ENCODE measurements around the gene LILRA6. TPM values are rescaled to one million over a fixed set of nuclear protein-coding genes. Genes with fewer than 3 reads are reported as not detected.
"Not testable (repeated sequence)": the region's sequence is repeated elsewhere in the genome, so short reads cannot be mapped to it uniquely, and the experiment has no call there.

The LILRA6 gene
- total RNA-seq, 1 experiment from 2014 or later, result not detected

DNA sequence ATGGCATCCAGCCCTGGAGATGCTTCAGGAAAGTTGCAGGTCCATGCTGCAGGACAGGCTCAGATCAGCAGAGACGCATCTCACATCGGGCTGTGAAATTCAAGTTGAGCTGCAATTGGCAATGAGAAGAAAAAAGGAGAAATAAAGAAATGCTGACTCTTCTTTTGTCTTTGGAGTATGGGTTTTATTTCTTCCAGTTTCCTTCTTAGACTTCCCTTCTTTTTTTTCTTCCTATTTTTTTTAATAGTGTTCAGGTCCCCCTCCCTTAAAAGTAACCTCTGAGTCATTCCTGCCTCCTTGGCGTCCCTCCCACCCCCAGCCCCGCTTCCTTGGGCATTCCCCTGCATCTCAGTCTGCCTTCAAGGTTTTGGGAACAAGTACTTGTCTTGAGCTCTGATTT lies 29.0 kb upstream of the LILRA6 start:
- in situ Hi-C loops (cut with HindIII; ENCODE audit: low pct_unique_long_range_greater_than_20kb, low sequenced_read_pairs); DNase-seq (ENCODE audit: low read depth): not testable (repeated sequence)

DNA sequence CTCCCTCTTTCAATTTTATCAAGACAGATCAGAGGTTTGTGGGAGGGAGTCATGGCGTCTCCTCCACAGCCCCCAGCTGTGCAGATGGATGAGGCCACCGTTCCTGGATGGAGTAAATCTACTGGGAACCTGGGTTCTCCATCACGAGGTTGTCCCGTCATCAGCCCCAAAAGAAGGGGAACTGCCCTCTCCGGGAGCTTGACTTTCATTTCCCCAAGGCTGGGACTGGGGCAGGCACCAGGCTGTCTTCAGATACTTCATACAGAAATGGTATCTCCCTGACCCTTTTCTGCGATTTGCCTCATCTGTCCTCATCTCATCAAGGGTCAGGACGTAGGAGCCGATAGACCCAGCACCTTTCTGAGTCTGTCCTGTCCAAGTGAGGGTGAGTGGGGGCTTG lies 28.5 kb upstream of the LILRA6 start:
- no peak for DNase-seq (ENCODE audit: low read depth)
- in situ Hi-C loops (cut with HindIII; ENCODE audit: low pct_unique_long_range_greater_than_20kb, low sequenced_read_pairs), result no loop called here

DNA sequence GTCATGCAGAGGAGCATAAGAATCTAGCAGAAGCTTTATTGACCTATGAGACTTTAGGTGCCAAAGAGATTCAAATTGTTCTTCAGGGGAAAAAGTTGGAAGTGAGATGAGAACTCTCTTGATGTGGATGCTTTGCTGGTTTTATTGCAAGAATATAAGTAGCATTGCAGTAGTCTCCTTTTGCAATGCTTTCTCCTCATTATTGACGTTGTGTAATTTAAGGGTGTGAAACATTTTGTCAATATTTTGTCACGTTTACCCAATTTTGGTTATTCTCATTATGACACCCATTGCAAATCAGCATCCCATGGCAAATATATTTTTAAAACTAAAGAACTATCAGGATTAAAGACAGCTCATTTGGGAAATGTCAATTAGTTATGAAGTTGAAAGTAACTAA lies 26.3 kb upstream of the LILRA6 start:
- in situ Hi-C loops (cut with HindIII; ENCODE audit: low pct_unique_long_range_greater_than_20kb, low sequenced_read_pairs), result no loop called here
- no peak for DNase-seq (ENCODE audit: low read depth)

DNA sequence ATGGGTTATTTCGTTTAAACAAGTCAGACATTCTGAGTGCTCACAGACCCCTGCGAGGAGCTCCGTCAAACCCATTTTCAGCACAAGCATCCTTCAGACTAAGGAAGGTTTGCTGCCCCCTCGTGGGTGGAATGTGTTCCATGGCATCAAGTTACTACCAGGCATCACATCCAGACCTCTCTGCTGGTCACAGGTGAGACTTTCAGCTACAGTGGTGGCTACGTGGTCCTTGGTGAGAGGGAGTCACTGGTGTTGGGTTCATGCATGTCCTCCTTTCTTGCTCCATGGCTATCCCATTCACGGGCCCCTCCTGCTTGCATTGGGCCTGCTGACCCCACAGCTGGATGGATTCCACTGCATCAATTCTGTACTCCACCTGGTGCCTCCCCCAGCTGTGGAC lies 23.5 kb upstream of the LILRA6 start:
- DNase-seq (ENCODE audit: low read depth), result peak; percentile 47
- in situ Hi-C loops (cut with HindIII; ENCODE audit: low pct_unique_long_range_greater_than_20kb, low sequenced_read_pairs), result no loop called here

DNA sequence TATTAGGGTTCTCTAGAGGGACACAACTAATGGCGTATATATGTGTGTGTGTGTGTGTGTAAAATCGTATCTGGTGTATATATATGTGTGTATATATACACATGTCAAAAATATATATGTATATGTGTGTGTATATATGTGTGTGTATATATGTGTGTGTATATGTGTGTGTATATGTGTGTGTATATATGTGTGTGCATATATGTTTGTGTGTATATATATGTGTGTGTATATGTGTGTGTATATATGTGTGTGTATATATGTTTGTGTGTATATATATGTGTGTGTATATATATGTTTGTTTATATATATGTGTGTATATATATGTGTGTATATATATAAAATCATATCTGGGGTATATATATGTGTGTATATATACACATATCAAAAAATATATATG lies 19.9 kb upstream of the LILRA6 start:
- no peak for DNase-seq (ENCODE audit: low read depth)
- in situ Hi-C loops (cut with HindIII; ENCODE audit: low pct_unique_long_range_greater_than_20kb, low sequenced_read_pairs), result no loop called here

DNA sequence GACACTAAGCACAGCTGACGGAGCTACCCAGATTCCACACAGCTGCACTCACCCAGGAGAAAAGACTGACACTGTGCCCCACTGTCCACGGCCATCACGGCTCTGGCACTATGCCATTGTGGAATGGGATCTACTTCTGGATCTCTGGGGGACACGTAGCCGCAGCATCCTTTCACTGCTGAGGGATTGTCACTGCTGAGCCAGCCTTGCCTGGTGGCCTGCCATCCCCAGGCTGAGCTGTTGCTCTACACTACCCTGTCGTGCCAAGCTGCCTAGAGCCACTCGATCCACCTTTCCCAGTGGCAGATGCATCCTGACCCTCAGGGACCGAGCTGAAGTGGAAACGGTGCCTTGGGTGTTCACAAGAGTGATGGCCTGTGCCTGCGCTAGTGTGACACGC lies 19.5 kb upstream of the LILRA6 start:
- in situ Hi-C loops (cut with HindIII; ENCODE audit: low pct_unique_long_range_greater_than_20kb, low sequenced_read_pairs), result no loop called here
- no peak for DNase-seq (ENCODE audit: low read depth)

DNA sequence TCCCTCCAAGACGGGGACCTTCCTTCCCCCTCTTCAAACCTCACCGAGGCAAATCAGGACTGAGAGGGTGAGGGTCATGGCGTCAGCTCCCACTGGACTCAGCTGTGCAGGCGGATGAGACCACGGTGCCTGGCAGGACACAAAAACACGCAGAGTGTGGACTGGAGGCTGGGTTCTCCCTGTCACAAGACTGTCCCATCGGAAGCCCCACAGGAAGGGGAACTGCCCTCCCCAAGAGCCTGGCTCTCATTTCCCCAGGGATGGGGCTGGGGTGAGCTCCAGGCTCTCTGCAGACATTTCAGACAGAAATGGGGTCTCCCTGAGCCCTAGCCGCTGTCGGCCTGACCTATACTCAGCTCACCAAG lies 14.5 kb upstream of the LILRA6 start, which contains the start of gene LILRB5:
Gene LILRB5, minus strand, starts transcription at position 158 of the 365 bp plus-strand sequence. Its CDS starts 80 bp downstream, at position 78.
- in situ Hi-C loops (cut with HindIII; ENCODE audit: low pct_unique_long_range_greater_than_20kb, low sequenced_read_pairs), result no loop called here
- no peak for DNase-seq (ENCODE audit: low read depth)

DNA sequence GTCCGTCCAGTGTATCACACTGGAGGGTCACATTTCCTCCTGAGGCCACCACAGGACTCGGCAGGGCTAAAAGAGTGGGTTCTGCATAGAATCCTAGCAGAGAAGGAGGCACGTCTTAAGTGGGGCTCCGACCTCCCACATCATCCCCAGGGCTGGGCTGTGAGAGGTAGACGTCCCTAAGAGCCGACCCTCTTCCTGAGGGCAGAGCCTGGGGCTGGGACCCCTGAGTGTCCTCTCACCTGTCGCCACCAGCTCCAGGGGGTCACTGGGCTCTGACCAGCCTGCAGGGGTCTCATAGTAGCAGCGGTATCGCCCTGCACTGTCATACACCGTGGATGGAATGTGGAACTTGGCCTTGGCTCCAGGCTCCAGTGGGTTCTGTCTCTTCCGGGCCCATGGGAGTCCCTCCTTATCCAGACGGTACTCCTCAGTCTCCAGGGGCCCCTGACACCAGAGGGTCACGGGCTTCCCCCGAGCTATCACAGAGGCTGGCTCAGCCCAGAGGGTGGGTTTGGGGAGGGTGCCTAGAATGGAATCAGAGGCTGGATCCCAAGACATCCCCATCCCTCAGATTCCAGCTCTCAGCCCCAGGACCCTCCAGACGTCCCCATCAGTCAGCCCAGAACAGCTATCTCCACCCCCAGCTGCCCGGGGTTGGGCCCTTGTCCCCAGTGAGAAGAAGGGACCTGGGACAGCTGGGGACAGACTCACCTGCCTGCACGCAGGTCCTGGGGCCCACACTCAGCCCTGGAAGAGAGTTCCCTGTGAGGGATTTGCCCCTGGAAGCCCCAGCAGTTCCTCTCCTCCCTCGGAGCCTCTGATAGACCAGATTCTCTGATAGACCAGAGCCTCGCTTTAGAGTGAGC lies 13.9 kb upstream of the LILRA6 start:
- no peak for DNase-seq (ENCODE audit: low read depth)
- in situ Hi-C loops (cut with HindIII; ENCODE audit: low pct_unique_long_range_greater_than_20kb, low sequenced_read_pairs), result no loop called here

DNA sequence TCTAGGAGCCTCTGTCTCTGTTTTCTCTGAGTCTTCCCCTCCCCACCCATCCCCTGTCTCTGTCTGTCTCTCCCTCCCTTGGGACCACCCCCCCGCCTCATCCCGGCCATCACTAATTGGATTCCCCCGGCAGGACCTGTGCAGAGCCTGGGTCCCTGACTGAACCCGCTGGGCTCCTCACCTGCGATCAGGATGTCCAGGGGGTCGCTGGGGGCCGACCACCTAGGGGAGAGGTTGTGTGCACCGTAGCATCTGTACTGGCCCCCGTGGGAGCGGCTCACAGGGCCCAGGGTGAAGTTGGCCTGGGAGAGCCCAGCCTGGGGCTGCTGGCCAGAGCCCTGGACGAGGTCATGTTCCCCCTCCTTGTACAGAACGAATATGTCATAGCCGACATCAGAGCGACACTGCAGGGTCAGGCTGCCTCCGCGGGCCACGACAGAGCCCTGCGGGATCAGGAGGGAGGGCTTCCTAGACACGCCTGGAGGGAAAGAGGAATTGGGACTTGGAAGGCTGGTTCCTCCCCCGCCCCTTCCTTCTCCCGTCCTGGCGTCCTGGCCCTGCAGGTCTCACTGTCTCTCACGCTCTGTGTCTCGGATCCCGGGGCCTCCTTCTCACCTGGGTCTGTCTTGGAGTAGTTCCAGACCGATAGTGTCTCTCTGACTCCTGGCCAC lies 12.7 kb upstream of the LILRA6 start:
- no peak for DNase-seq (ENCODE audit: low read depth)
- in situ Hi-C loops (cut with HindIII; ENCODE audit: low pct_unique_long_range_greater_than_20kb, low sequenced_read_pairs), result no loop called here

DNA sequence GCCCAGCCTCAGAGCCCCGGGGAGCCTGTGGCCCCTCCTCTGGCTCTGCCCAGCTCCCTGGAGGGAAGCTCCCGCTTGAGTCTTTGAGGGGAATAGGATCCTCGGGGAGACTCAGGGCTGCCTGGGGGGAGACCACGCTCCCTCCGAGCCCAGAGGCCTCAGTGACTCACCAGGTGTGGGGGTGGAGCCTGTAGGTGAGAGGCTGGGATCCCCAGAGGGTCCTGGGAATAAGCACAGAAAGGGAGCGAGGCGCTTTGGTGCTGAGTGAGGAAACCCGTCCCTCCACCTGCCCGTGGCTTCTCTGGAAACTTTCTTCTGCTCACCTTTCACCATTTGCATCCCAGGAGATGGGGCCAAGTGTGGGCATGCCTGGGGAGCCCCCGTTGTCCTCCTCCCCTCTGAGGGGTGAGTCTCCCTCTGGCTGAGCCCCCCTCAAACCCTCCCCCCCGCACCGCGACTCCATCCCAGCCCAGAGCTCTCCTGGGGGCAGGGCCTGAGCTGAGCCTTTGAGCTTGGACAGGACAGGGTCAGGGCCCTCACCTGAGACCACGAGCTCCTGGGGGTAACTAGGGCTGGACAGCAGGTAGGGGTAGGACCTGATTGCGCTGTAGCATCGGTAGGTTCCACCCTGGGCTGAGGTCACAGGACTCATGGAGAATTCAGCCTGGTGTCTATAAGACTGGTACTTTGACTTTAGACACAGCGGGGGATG lies 11.8 kb upstream of the LILRA6 start:
- no peak for DNase-seq (ENCODE audit: low read depth)
- in situ Hi-C loops (cut with HindIII; ENCODE audit: low pct_unique_long_range_greater_than_20kb, low sequenced_read_pairs), result no loop called here

DNA sequence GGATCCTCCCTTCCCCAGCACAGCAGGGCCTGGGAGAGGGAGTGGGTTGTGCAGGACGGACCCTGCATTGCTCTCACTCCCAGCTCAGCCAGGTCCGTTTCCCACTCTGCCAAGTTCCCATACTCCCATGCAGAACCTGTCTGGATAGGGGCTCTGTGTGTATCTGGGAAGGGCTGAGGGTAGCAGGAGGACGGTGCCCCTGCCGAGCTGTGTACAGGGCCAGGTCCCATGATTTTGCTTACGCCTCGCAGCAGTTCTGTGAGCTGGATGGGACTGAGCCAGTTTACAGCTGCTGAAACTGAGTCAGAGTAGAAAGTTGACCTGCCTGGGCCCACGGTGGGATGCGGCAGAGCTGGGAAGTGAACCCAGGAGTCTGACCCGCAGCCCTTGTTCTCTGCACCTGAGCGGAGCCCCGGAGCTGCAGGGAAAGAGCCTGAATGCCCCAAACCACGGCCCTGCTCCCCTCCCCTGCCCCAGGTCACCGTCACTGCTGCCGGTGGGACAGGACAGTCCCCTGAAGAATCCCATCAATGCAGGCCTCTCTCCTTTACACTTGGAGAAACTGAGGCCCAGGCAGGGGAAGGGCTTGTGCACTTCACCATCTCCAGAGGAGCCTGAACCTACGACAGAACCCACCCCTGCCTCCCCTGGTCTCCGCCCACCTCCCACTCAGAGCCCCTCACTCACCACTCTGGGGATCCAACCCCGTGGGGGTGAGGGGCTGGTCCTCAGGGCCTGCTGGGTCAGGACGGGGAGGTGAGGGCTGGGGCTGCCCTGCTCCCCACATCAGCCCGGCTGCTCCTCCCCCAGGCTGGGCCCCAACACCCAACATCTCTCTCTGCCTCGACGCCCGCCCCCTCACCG lies 11.0 kb upstream of the LILRA6 start:
- in situ Hi-C loops (cut with HindIII; ENCODE audit: low pct_unique_long_range_greater_than_20kb, low sequenced_read_pairs), result no loop called here
- DNase-seq (ENCODE audit: low read depth), result no peak

DNA sequence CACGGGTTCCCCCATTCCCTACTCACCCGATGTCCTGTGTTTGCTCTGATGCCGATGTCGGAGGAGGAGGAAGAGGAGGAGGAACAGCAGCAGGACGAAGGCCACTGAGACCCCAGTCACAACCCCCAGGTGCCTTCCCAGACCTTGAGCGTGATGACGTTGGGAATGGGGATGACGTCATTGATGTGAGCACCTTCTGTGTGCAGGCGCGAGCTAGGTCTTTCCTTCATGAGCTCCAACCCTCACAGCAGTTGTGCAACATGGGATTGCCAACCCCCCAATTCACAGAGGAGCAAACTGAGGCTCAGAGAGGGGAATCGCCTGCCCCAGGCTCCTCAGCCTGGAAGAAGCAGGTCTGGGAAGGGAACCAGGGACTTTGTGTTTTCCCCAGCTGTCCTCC lies 10.3 kb upstream of the LILRA6 start:
- no peak for DNase-seq (ENCODE audit: low read depth)
- in situ Hi-C loops (cut with HindIII; ENCODE audit: low pct_unique_long_range_greater_than_20kb, low sequenced_read_pairs), result no loop called here

DNA sequence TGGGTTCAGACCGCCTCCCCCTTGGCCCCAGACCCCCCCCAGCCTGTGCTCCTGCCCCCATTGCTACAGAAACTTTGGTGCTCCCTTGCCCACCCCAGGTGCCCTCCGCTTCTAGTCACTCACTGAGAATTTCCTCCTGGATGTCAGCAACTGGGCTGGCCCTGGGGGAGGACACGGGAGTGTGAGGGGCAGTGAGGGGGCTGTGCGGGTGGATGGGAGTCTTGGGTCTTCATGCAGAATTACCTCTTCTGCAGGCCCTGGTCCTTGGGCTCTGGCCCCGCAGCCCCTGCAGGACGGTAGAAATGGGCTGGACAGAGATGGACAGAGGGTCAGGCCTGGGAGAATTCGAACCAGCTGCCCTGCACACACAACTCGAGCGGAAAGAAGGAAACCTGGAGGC lies 9.7 kb upstream of the LILRA6 start:
- no peak for DNase-seq (ENCODE audit: low read depth)
- in situ Hi-C loops (cut with HindIII; ENCODE audit: low pct_unique_long_range_greater_than_20kb, low sequenced_read_pairs), result no loop called here

DNA sequence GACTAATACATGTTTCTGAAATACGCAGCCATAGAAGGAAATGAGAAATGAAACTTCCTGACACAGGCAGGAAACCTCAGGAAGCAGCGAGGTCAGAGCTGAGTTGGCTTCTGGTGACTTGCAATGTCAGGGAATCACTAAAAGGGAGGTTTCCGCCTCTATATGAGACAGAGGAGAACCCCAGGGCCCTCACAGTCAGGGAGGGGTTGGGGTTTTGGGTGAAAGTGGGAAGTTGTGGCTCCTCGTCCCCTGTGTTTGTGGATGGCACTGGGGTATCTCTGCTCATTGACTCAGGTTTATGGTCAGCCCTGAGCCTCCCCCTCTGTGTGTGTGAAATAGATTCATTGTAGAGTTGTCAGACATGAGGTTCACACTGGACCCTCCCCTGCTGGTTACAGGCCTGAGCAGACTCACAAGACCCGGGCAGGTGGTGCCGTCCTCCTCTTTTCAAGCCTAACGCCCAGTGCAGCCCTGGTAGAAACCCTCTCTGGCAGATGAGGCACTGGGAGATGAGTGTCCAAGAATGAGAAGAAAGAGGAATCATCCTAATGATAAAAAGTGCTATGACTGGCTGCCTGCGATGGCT lies 5.5 kb upstream of the LILRA6 start:
- no peak for DNase-seq (ENCODE audit: low read depth)
- in situ Hi-C loops (cut with HindIII; ENCODE audit: low pct_unique_long_range_greater_than_20kb, low sequenced_read_pairs), result no loop called here

DNA sequence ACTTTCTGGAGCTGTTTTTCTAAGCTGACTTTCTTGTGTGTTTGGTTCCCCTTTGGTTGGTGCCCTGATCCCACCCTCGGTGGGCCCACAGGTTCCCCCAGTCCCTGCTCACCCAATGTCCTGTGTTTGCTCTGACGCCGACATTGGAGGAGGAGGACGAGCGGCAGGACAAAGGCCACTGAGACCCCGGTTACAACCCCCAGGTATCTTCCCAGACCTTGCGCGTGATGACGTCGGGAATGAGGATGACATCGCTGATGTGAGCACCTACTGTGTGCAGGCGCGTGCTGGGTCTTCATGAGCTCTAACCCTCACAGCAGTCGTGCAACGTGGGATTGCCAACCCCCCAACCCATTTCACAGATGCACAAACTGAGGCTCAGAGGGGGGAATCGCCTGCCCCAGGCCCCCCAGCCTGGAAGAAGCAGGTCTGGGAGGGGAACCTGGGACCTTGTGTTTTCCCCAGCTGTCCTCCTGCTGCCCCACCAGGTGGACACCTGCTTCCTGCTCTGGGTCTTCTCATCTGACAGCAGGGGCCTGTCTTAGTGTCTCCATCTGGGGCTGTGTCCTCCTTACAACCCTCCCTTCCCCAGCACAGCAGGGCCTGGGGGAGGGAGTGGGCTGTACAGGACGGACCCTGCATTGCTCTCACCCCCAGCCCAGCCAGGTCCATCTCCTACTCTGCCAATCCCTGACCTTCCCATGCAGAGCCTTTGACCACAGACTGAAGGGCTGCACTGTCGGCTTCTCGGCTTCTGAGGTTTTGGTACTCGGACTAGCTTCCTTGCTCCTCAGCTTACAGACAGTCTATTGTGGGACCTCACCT lies 4.7 kb upstream of the LILRA6 start:
- no peak for DNase-seq (ENCODE audit: low read depth)
- in situ Hi-C loops (cut with HindIII; ENCODE audit: low pct_unique_long_range_greater_than_20kb, low sequenced_read_pairs), result no loop called here

DNA sequence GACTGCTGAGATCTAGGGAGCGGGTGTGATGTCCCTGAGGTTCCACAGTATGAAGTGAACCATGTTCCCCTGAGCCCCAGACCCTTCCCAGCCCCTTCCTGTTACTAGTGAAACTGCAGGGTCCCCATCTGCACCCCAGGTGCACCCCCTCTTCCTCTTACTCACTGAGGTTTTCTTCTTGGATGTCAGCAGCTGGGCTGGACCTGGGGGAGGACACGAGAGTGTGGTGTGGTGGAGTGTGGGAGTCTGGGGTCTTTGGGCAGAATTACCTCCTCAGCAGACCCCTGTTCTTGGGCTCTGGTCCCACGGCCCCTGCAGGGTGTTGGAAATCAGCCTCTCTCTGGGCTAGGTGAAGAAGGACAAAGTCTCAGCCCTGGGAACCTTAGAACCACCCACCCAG lies 3.3 kb upstream of the LILRA6 start:
- DNase-seq (ENCODE audit: low read depth), result no peak
- in situ Hi-C loops (cut with HindIII; ENCODE audit: low pct_unique_long_range_greater_than_20kb, low sequenced_read_pairs), result no loop called here

DNA sequence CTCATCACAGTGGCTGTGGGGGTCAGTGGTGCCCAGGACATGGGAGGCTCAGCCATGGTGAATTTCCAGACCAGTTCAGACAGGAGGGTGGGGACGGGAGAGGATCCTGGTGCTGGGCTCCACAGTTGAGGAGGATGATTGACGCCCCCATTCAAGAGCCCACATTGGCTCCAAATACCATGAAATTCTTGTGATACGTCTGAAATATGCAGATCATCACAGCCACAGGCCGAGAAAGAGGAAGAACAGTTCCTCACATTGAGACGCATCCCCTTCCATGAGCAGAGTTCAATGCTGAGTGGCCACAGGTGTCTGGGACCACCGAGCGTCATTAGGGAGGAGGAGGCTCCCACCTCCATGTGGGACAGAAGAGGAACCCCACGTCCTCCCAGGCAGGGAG lies 1.2 kb upstream of the LILRA6 start:
- in situ Hi-C loops (cut with HindIII; ENCODE audit: low pct_unique_long_range_greater_than_20kb, low sequenced_read_pairs); DNase-seq (ENCODE audit: low read depth): not testable (repeated sequence)
